Activated gamma-delta T cell treated with anti-CD3 and anti-CD28 coated beads, Interleukin-2, amount 50 U/mL, for 16 hours (primary cell): ENCODE measurements around the gene TLR2.
A peak's percentile ranks its signal among the peaks of the same experiment; 100 is the strongest.

Source experiments
- DNase-seq: peaks from one replicate; pipeline ENCODE4 v3.0.0-alpha.2; 2020; ENCODE audit warnings: low read depth

Gene TLR2, protein sequence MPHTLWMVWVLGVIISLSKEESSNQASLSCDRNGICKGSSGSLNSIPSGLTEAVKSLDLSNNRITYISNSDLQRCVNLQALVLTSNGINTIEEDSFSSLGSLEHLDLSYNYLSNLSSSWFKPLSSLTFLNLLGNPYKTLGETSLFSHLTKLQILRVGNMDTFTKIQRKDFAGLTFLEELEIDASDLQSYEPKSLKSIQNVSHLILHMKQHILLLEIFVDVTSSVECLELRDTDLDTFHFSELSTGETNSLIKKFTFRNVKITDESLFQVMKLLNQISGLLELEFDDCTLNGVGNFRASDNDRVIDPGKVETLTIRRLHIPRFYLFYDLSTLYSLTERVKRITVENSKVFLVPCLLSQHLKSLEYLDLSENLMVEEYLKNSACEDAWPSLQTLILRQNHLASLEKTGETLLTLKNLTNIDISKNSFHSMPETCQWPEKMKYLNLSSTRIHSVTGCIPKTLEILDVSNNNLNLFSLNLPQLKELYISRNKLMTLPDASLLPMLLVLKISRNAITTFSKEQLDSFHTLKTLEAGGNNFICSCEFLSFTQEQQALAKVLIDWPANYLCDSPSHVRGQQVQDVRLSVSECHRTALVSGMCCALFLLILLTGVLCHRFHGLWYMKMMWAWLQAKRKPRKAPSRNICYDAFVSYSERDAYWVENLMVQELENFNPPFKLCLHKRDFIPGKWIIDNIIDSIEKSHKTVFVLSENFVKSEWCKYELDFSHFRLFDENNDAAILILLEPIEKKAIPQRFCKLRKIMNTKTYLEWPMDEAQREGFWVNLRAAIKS

DNA sequence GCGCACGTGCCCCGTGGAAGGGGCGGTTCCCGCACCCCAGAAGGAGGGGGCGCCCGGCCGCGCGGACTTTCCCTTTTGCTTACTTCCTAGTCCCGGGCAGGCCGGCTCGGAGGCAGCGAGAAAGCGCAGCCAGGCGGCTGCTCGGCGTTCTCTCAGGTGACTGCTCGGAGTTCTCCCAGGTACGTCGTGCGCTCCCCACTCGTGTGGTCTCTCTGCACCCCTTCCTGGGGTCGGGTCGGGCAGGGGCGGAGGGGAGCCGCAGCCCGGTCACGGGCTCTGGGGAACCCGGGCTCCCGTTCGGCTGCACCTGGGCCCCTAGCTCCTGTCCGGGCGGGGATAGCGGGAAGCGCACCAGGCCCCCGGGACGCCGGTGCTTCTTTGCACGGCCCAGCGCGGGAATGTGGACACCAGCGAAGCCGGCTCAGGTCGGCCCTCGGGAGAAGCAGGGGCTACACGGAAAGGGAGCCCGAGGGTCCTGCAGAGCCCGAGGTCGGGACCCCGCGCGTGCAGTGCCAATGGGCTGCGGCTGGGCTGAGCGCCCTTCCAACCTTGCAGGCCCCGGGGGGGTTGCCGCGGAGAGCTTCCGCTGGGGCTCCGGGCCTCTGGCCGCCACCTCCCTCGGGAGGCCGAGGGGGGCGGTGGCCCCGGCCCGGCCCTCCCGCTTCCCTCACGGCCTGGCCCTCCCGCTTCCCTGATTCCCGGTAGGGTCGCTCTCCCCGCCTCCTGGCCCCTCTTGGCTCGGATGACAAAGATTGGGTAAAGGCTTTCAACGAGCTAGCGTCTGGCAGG is at the start of gene TLR2:
TSS of gene TLR2 (plus strand) at position 99 of the 789 bp plus-strand sequence. CDS start 18,628 bp downstream, outside the sequence.
- DNase-seq, result peak; percentile 38

DNA sequence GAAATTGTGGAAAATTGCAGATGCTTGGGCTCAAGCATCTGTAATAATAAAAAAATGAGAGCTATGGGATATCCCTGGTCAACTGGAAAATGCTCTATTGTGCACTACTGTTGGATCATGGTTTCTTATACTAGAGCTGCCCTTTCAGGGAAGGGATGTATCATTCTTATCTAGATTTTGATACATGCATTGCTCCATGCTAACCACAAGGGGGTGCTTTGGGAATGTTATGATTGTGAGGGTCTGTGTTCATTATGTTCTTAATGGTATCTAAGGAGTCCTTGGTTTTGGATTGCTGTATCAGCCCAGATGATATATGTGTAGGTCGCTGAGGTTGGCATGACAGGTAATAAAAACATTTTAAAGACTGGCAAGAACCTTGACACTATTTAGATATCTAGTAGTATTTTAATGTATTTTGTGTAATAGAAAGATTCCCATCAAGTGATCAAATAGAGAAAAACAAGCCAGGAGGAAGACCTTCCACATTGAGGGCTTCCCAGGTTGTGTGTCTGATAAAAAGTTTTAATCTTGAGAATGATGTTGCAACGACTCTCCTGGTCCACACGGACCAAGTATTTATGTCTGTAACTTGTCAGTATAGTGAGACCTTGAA is 49.2 kb upstream of the TLR2 start:
- no peak for DNase-seq

DNA sequence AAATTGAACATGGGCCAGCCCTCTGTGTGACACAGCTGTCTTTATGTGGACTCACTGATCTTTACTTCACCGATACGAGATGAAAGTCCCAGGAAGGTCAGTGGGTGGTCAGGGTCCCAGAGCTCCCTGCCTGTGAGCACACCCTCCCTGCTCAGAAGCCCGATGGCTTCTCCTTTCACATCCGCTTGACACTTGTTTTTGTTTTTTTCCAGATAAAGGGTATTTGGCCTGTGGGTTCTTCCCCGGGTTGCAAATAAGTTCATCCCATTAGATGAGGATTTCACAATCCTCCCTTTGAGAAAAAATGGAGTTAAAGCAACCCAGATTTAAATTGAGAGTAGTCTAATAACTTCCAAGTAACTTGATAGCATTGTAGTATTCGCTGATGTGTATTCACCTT is 48.2 kb upstream of the TLR2 start:
- no peak for DNase-seq

DNA sequence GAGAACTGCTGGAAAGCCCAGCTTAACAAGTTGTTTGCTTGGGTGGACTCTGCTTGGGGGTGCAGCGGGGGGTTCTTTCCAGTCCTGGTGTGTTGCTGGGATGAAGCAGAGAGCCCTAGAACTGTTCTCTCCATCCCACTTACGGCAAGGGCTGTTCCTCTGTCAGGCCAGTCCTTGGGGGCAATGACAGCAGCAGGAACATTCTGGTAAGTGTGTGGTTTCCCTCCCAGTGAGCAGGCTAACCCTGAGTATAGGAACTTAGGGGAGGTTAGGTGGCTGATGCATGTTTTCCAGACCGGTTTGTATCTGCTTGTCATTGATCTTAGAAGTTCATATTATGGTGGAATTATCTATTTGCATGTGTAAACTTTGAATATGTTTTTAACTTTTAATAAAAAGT is 46.9 kb upstream of the TLR2 start:
- no peak for DNase-seq

DNA sequence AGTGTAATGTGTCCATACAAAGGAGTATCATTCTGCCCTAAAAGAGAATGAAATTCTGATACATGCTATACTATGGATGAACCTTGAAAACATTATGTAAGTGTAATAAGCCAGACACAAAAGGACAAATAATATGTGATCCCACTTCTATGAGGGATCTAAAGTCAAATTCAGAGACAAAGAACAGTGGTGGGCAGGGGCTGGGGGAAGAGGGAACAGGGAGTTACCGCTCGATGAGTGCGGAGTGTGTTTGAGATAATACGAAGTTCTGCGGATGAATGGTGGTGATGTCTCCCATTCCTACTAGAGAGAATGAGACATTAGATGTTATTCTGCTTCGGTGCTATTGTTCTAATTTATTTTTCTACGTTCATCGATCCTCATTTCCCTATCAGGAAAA is 46.1 kb upstream of the TLR2 start:
- no peak for DNase-seq

DNA sequence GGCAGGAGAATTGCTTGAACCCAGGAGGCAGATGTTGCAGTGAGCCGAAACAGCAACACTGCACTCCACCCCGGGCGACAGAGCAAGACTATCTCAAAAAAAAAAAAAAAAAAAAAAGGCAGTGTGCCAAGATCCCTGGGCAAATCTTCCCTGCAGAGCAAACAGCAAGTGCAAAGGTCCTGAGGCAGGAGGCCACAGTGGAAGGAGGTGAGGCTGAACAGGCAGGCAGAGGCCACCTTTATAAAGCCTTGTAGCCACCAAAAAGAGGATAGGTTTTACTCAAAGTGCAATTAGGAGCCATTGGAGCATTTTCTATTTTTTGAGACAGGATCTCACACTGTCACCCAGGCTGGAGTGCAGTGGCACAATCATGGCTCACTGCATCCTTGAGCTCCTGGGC is 45.1 kb upstream of the TLR2 start:
- DNase-seq, result no peak

DNA sequence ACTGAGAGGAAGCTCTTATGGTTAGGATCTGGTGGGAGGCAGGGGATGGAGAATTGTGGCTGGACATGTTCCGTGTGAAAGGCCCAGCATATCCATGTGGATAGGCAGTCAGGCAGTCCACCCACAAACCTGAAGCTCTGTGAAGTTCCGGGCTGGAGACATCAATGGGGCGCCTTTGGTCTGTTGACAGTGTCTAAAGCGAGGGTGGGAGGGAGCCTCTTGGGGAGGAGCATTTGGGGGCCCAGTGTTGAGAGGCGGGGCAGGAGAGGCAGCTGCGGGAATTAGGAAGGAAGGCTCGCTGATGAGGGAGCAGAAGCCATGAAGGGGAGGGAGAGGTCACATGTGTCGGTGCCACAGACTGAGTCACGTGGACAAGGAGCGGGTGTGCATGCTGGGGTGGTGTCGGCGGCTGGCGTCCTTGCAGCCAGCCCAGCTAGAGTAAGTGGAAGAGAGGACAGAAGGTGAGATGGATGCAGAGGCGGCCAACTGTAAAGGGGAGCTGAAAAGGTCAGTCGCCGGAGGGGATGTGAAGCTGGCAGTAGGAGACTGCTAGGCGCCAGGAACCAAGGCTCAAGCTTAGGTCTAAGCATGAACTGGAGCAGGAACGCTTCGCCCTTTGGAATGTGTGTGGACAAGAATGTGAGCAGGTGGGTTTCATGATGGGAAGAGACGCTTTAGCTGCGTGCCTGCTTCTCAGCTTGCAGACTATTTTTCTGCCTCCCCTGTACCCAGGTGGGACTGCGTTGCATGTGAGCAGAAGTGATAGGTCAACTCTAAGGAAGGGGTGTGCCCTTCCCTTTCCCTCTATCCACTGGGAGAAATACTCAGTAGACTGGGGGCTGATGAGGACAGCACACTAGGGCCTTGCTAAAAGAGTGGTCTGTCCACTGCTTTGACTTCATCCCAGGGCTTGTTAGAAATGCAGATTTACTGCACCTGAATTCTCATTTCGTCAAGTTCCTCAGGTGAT is 44.0 kb upstream of the TLR2 start:
- no peak for DNase-seq

DNA sequence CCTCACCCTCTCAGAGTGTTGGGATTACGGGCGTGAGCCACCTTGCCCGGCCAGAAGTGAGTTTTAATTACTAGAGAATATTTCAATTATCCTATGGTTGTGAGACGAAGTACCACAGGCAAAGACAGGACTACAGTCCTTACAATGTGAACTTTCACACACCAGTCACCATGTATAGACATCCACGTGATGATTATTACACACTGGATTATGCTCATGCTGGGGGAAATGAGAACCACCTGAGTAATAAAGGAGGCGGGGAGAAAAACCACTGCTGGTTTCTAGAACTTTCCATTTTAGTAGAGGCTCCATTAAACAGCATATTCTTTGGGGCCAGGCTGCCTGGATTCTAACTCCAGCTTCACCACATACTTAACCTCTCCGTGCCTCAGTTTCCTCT is 42.5 kb upstream of the TLR2 start:
- no peak for DNase-seq

DNA sequence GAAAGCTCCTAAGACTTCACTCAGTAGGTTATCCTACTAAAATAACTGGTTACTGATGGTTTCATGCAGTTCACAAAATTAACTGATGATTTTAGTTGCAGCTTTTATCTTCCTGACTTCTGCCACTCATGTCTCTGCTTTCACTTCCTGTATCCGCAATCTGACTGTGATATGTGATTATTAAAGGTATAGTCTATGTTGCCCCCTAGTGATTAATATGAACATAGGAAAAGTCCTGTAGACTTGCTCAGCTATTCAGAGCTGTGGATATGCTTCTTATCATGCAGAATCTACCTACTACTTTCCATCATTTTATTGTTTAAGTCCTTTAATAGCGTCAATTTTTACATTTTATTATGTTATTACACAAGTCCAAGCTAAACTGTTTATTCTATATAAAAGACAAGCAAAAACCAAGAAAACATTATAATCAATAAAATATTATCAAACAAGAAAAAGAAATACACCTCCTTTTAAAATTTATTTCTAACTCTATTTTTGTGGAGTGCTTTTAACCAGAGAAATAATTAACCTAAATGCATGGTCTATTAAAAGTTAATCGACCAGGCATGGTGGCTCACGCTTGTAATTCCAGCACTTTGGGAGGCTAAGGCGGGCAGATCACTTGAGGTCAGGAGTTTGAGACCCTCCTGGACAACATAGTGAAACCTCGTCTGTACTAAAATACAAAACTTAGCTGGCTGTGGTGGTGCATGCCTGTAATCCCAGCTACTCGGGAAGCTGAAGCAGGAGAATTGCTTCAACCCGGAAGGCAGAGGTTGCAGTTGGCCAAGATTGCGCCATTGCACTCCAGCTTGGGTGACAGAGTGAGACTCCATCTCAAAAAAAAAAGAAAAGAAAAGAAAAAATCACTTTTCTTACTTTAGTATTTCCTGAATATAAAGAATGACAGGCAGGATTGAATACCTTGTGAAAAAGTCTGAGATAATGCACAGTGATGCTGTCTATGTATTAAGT is 40.4 kb upstream of the TLR2 start:
- DNase-seq, result no peak

DNA sequence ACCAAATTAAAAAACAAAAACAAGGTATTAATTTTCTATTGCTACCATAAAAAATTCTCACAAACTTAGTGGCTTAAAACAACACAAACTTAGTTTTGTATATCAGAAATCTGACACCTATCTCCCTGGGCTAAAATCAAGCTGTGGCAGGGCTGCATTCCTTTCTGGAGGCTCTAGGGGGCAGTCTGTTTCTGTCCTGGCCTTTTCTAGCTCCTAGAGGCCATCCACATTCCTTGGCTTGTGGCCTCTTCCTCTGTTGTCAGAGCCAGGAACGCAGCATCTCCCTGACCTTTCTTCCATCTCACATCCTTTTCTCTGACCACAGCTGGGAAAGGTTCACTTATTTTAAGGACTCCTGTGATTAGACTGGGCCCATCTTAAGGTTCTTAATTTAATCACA is 38.9 kb upstream of the TLR2 start:
- DNase-seq, result no peak

DNA sequence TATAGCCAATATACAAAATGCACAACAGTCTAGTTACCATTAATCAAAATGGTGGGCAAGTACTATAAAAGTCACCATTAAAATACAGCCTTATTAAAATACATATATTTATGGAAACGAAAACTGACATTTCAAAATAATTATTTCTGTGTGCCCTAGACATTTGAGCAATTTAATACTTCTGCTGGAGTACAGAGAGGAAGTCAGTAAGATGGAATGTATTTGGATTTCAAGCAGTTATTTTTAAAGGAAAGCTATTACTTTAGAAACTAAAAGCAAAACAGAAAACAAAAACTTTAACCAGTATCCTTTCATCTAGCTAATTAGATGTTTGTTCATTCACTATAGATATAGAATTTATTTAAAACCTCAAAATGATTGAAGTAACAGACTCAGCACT is 37.8 kb upstream of the TLR2 start:
- DNase-seq, result no peak

DNA sequence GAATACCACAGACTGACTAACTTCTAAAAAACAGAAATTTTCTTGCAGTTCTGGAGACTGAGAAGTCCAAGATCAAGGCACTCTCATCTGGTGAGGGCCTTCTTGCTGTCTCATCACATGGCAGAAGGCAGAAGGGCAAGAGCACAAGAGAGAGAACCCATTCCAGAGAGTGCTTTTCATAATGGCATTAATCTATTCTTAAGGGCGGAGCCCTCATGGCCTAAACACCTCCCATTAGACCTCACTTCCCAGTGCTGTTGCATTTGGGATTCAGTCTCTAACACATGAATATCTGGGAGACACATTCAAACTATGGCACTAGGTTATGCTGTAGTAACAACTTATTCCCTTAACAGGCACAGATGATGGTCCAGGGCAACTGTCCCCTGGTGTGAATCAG is 37.1 kb upstream of the TLR2 start:
- DNase-seq, result no peak

DNA sequence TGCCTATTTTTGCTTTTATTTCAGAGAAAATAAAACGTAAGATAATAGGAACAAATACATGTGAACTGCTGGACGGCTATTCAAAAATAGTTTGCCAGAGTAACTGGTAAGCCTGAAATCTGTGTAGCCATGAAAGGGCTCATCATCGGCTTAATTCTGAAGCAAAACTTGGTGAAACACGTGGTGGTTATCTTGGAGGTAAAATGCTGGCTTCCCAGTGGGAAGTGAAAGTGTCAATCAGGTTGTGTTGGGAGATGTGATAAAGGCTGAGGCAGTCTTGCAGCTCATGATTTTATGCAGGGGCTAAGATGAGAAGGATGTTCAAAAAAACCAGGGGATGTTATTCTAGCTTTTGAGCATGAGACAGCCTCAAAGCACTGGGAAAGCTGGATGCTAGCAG is 36.1 kb upstream of the TLR2 start:
- DNase-seq, result no peak

DNA sequence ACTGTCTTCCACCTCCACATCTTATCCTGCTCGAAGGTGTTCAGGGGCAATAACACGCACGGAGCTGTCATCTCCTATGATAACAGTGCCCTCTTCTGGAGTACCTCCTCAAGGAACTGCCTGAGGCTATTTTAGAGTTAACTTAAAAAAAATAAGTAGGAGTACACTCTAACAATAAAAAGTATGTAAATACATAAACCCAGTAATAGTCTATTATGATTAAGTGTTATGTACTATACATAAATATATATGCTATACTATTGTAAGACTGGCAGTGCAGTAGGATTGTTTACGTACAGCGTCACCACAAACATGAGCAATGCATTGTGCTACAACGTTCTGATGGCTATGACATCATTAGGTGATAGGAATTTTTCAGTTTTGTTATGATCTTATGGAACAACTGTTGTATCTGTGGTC is 34.5 kb upstream of the TLR2 start:
- DNase-seq, result no peak

DNA sequence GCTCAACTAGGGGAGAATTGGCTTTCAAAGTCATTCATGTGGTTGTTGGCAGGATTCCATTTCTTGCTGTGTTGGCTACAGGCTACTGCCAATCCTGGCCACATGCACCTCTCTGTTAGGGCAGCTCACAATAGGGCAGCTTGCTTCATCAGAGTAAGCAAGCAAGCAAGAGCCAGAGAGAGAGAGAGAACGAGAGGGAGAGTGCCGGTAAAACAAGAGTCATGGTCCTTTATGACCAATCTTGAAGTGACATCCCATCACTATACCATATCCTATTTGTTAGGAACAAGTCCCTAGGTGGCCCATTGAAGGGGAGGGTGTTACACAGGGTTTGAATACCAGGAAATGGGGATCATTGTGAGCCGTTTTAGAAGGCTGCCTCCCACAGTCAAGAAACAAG is 33.0 kb upstream of the TLR2 start:
- DNase-seq, result no peak

DNA sequence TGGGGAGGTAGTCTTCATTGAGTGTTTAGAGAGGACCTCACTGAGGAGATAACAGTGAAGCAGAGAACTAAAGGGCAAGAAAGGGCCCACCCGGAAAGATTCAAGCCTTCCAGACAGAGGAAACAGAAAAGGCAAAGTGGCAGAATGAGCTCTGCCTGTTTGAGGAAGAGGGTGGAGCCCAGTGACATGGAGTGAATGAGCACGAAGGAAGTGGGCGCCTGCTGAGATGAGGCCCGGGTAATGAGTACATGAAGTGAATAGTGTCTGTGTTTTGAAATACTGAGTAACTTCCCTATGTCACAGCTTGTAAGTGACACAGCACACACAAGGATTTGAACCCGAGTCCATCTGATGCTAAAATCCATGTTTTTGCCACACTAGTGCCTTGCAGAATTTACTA is 32.5 kb upstream of the TLR2 start:
- peak; percentile 10 for DNase-seq

DNA sequence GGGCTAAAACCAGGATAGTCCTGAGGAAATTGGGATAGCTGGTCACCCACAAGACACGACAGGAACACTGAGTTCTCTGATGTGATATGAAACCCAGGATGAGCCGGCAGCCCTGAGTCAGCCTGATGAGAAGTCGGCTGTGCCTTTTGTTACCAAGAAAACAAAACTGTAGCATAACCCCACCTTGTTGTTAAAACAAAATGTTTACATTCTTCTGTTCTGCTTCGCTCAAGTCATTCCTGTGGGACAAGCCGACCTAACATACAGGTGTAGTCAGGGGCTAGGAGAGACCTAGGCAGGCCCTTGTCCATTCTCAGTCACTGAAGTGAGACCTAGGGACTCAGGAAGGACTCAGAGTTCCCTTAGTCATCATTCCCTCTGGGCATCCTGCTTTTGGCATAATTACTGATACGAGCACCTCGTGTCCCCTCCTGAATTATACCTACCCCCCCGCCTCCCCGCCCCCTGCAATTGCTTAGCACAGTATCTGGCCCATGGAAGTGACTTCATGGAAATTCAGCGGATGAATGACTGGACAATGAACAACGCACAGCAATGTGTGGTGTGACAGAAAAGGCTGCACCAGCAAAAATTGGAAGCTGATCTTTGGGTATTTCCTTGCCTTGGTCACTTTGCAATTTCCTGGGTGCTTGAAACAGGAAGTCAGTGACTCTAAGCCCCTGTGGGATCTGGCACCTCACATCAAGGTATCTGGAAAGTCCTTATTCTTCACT is 31.9 kb upstream of the TLR2 start:
- DNase-seq, result no peak

DNA sequence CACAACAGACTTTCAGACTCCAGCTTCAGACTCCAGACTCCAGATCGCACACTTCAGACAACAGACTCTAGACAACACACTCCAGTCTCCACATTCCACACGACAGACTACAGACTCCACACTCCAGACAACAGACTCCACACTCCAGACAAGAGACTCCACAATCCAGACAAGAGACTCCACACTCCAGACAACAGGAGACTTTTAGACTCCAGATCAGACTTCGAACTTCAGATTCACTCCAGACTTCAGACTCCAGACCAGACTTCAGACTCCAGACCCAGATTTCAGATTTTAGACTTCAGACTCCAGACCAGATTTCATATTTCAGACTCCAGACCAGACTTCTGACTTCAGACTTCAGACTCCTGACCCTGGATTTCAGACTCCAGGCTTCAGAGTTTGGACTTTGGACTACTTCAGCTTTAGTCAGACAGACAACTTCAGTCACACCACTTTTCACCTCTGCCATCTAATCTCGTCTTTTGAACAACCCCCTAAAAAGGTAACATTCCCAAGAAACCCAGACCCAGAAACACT is 29.0 kb upstream of the TLR2 start:
- DNase-seq, result no peak

DNA sequence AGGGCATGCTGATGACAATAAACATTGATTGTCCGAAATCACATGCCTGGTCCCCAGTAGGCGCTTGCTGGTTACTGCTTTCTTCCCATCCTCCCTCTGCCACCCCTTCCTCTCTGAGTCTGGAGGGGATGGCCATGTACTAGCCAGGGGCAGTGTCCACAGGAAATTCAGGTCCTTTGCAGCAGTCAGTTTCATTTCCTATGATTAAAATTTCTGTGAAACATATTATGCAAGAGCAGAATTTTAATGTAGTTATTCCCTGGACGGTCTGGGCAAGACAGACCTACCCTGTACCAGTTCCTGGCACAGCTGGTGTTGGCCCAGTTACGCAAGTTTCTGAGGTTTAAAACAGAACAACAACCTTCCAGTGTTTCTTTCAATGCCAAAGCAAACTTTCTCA is 28.2 kb upstream of the TLR2 start:
- no peak for DNase-seq
